Measurements from ENCODE around the gene MGP. TPM values are rescaled to one million over a fixed set of nuclear protein-coding genes. Genes with fewer than 3 reads are reported as not detected.

MGP gene
- total and polyA plus RNA-seq, 8 donors: 30.3 to 179 (median 79.0) TPM

GRCh38 chr12:14846042-14846587 lies 39.5 kb downstream of the MGP start:
- Histone ChIP-seq H3K9me3 (no peaks in the 10 kb centered on the region), H3K4me3 (no peak overlapping the region), H3K36me3 (no peaks in the 10 kb centered on the region), H3K27ac (peak overlapping the region in 3 of 4 donors; percentile 1 to 55 (median 50)), H3K4me1 (peaks cover 32 to 46% (median 42%) of the 10 kb centered on the region in 3 donors), H3K27me3 (no peaks in the 10 kb centered on the region)
- FAIRE-seq: peak; percentile 60
- no peak for DNase-seq
- no peak for TF ChIP-seq CTCF (IDR thresholded peaks at IDR 0.05)
- peak in 2 of 4 donors; percentile 23 to 51 for ATAC-seq
- 29 to 32% methylated on average over 3 of the region's 3 CpGs for whole genome bisulfite sequencing, 2 donors
- intact Hi-C loops (cut with DNase I): loop anchor here in 2 of 3 donors (5.0 to 10.0 kb wide), 3 partner anchors 79 to 146 kb away; no protein-coding TSS in a partner anchor

- Histone ChIP-seq H3K27me3 (no peaks in the 10 kb centered on the region), H3K27ac (peak overlapping the region in 2 of 4 donors; percentile 50 to 55), H3K9me3 (no peaks in the 10 kb centered on the region), H3K4me3 (no peak overlapping the region), H3K36me3 (no peaks in the 10 kb centered on the region), H3K4me1 (peaks cover 32 to 54% (median 44%) of the 10 kb centered on the region in 3 donors)
- TF ChIP-seq CTCF (IDR thresholded peaks at IDR 0.05): peak; percentile 20 to 66 (median 47)
- peak; percentile 79 for FAIRE-seq
- intact Hi-C loops (cut with DNase I): loop anchor here in 2 of 3 donors (5.0 to 10.0 kb wide), 3 partner anchors 79 to 147 kb away; no protein-coding TSS in a partner anchor
- WGBS, 2 donors: 10 to 12% methylated on average over 3 of the region's 3 CpGs
- DNase-seq: peak in 2 of 6 donors; percentile 39 to 66
- ATAC-seq: peak; percentile 36 to 69 (median 64)
Observed at GRCh38 chr12:14845350-14845750, 40.3 kb downstream of the MGP start.

GRCh38 chr12:14844401-14844800 lies 41.3 kb downstream of the MGP start:
- H3K36me3 ChIP-seq: no peaks in the 10 kb centered on the region
- H3K4me3 ChIP-seq: no peak overlapping the region
- no peak for FAIRE-seq
- no peaks in the 10 kb centered on the region for H3K27me3 ChIP-seq
- intact Hi-C loops (cut with DNase I): loop anchor here in 1 of 3 donors (10.0 kb wide), 1 partner anchor 80 kb away; no protein-coding TSS in a partner anchor
- no peaks in the 10 kb centered on the region for H3K9me3 ChIP-seq
- DNase-seq: no peak
- H3K4me1 ChIP-seq: peaks cover 32 to 56% (median 44%) of the 10 kb centered on the region in 3 donors
- H3K27ac ChIP-seq: peak overlapping the region in 1 of 4 donors; percentile 82
- TF ChIP-seq CTCF (IDR thresholded peaks at IDR 0.05): no peak
- no peak for ATAC-seq

DNA sequence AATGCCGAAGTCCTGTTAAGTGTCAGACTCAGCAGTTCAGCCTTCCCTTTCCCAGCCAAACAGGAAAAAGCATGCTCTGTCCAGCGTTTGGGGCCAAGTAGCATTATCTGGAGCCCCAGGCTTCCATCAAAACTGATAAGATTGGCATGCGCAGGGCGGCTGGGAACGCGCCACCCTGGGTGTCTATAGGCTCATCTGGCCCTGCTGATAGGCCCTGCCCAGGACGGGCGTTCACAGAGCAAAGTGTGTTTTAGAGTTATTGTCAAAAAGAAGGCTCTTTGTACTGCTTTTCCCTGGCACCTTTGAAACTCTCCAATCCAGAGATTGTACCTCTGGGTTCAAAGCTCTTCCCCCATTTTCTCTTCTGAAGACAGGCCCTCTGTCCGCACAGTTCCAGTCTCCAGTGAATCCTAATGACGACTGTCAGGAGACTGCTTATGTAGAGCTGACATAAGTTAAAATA lies 42.2 kb downstream of the MGP start, which contains the start of gene ART4:
Gene ART4 (minus strand): TSS at position 102 of the 463 bp plus-strand sequence. CDS start 413 bp downstream, outside the sequence.
- ATAC-seq: peak in 2 of 4 donors; percentile 14 to 23
- intact Hi-C loops (cut with DNase I): loop anchor here in 1 of 3 donors (10.0 kb wide), 1 partner anchor 81 kb away; no protein-coding TSS in a partner anchor

More for the DNA sequence above, 42.2 kb downstream of the MGP start, which contains the start of gene ART4:
- DNase-seq (peak in 3 of 6 donors; percentile 32 to 57 (median 44)), FAIRE-seq (no peak)
- Histone ChIP-seq H3K4me3 (peak within 1 kb of the TSS in 1 of 4 donors; percentile 8), H3K4me1 (peaks cover 32 to 56% (median 44%) of the 10 kb centered on the region in 3 donors), H3K36me3 (no peaks in the 10 kb centered on the region), H3K27me3 (no peaks in the 10 kb centered on the region), H3K9me3 (no peaks in the 10 kb centered on the region), H3K27ac (peak within 1 kb of the TSS; percentile 9 to 82 (median 44))
- TF ChIP-seq CTCF (IDR thresholded peaks at IDR 0.05): no peak
- WGBS, 2 donors: 32 to 33% methylated on average over 10 of the region's 10 CpGs

Data from pancreas (tissue), 10 donors.